Caco-2 (cell line): Measurements from ENCODE around the gene UBE2V1. TPM values are rescaled to one million over a fixed set of nuclear protein-coding genes. Genes with fewer than 3 reads are reported as not detected.
"Not testable (repeated sequence)": the region's sequence is repeated elsewhere in the genome, so short reads cannot be mapped to it uniquely, and the experiment has no call there.

Source experiments
- BruUV-seq: library from RNA; stranded (reverse); fragments of 400-500 nt; replicated peaks from 2 replicates; lab custom pipeline; 2021; lab: Mats Ljungman, UMichigan
- CTCF ChIA-PET: fragments of 300-600 bp; sonication (Branson Sonifier 250); formaldehyde crosslinking; loops from one replicate; lab custom pipeline; 2022; ENCODE audit warnings: antibody characterized with exemption; lab: Charles Lee
- POLR2A ChIA-PET: fragments of 300-600 bp; sonication (Branson Sonifier 250); formaldehyde crosslinking; loops from one replicate; lab custom pipeline; 2022; ENCODE audit warnings: antibody characterized with exemption; lab: Charles Lee
- DNase-seq, 2 experiments: peaks; one replicate each; pipeline versions ENCODE4 v3.0.0 to v3.0.0-alpha.2; 2020 to 2022
- H3K27me3 ChIP-seq: replicated peaks from 2 replicates; pipeline ENCODE4 v1.6.0; 2011; ENCODE audit warnings: low read length; ENCODE audit not compliant: control insufficient read depth, insufficient read depth
- H3K36me3 ChIP-seq: 2 replicates; pipeline ENCODE4 v1.5.1; 2011; ENCODE audit warnings: low read length; ENCODE audit not compliant: control insufficient read depth, insufficient read depth
- H3K4me1 ChIP-seq: fragments of 250-450 bp; sonication (Bioruptor Pico); 2 replicates; pipeline ENCODE4 v1.5.1; 2020; ENCODE audit warnings: mild to moderate bottlenecking
- H3K4me3 ChIP-seq: 2 replicates; pipeline ENCODE4 v1.5.1; 2011; ENCODE audit warnings: low read depth, mild to moderate bottlenecking, control low read depth, low read length
- H3K9me3 ChIP-seq: fragments of 250-450 bp; sonication (Bioruptor Pico); 2 replicates; pipeline ENCODE4 v1.5.1; 2020; ENCODE audit warnings: mild to moderate bottlenecking, moderate library complexity
- H3K27ac Mint-ChIP-seq: one replicate; pipeline ENCODE4 v1.8.0; 2022; ENCODE audit warnings: mixed read lengths; ENCODE audit not compliant: unreplicated experiment
- H3K27me3 Mint-ChIP-seq: one replicate; pipeline ENCODE4 v1.8.0; 2022; ENCODE audit warnings: mixed read lengths; ENCODE audit not compliant: insufficient read depth, unreplicated experiment
- H3K36me3 Mint-ChIP-seq: one replicate; pipeline ENCODE4 v1.8.0; 2022; ENCODE audit warnings: mild to moderate bottlenecking, mixed read lengths; ENCODE audit not compliant: insufficient read depth, unreplicated experiment
- H3K4me1 Mint-ChIP-seq: one replicate; pipeline ENCODE4 v1.8.0; 2022; ENCODE audit warnings: low read depth, mixed read lengths; ENCODE audit not compliant: unreplicated experiment
- H3K4me3 Mint-ChIP-seq: one replicate; pipeline ENCODE4 v1.8.0; 2022; ENCODE audit warnings: mild to moderate bottlenecking, moderate library complexity, mixed read lengths; ENCODE audit not compliant: unreplicated experiment
- H3K9me3 Mint-ChIP-seq: one replicate; pipeline ENCODE4 v1.8.0; 2022; ENCODE audit warnings: mixed read lengths; ENCODE audit not compliant: unreplicated experiment
- CTCF ChIP-seq, 2 experiments: fragments of 200-600 bp in 1 of 2; IDR thresholded peaks; 1 replicate in 1 of 2; 2 replicates in 1 of 2; pipeline versions ENCODE4 v1.5.1 to v1.8.0; 2011 to 2022; ENCODE audit warnings: antibody characterized with exemption in 1 of 2, control low read depth in 1 of 2, inconsistent platforms in 1 of 2, low read depth in 1 of 2, low read length in 1 of 2, mild to moderate bottlenecking in 1 of 2, moderate library complexity in 1 of 2; ENCODE audit not compliant: insufficient read depth in 1 of 2, severe bottlenecking in 1 of 2, unreplicated experiment in 1 of 2
- intact Hi-C: fragments of 100-400 bp; cut with micrococcal nuclease; formaldehyde crosslinking; loops from one replicate; pipeline ENCODE4 v1.10.0; 2022; ENCODE audit not compliant: unreplicated experiment
- total RNA-seq: library from RNA; stranded (reverse); gene quantifications from 2 replicates; pipeline ENCODE4 v1.2.3, GENCODE V29; 2022

Gene UBE2V1
- total RNA-seq, 1 experiment from 2014 or later: 485 TPM

- CTCF ChIA-PET: interaction anchor here (10.7 kb wide), 1 partner anchor 87 kb away, joined by 433 read pairs; the partner anchor contains the start of gene SNAI1
- Mint-ChIP-seq H3K4me1 (no peaks in the 10 kb centered on the region), H3K27ac (no peak overlapping the region), H3K4me3 (no peak overlapping the region), H3K27me3 (no peaks in the 10 kb centered on the region), H3K36me3 (no peaks in the 10 kb centered on the region), H3K9me3 (no peaks in the 10 kb centered on the region)
- intact Hi-C loops: no loop called here
- H3K9me3 ChIP-seq: no peaks in the 10 kb centered on the region
- no peaks in the 10 kb centered on the region for H3K27me3 ChIP-seq
- POLR2A ChIA-PET: no interaction called here
- no peaks in the 10 kb centered on the region for H3K36me3 ChIP-seq
- TF ChIP-seq CTCF (IDR thresholded peaks at IDR 0.05; ENCODE audit: insufficient read depth in 1 of 2, low read depth in 1 of 2, low read length in 1 of 2, severe bottlenecking in 1 of 2, unreplicated experiment in 1 of 2): no peak
- BruUV-seq: no TSS peak
- no peak for DNase-seq
- no peaks in the 10 kb centered on the region; the same call in 1 of the 2 replicates for H3K4me1 ChIP-seq
- no peak overlapping the region for H3K4me3 ChIP-seq
Observed at GRCh38 chr20:50066161-50066834, 46.7 kb downstream of the UBE2V1 start.

GRCh38 chr20:50065325-50065615 is 47.7 kb downstream of the UBE2V1 start:
- intact Hi-C loops: no loop called here
- ChIA-PET POLR2A (no interaction called here), CTCF (interaction anchor here (0.7 to 10.7 kb wide), 2 partner anchors 82 to 86 kb away, joined by 3 to 433 read pairs; partner anchors contain the start of gene SNAI1)
- Mint-ChIP-seq H3K36me3 (no peaks in the 10 kb centered on the region), H3K27me3 (no peaks in the 10 kb centered on the region), H3K4me1 (no peaks in the 10 kb centered on the region), H3K4me3 (no peak overlapping the region), H3K27ac (no peak overlapping the region), H3K9me3 (no peaks in the 10 kb centered on the region)
- BruUV-seq: no TSS peak
- Histone ChIP-seq H3K36me3 (no peaks in the 10 kb centered on the region), H3K27me3 (no peaks in the 10 kb centered on the region), H3K9me3 (no peaks in the 10 kb centered on the region), H3K4me3 (no peak overlapping the region), H3K4me1 (no peaks in the 10 kb centered on the region; the same call in 1 of the 2 replicates)
- TF ChIP-seq CTCF (IDR thresholded peaks at IDR 0.05; ENCODE audit: insufficient read depth in 1 of 2, low read depth in 1 of 2, low read length in 1 of 2, severe bottlenecking in 1 of 2, unreplicated experiment in 1 of 2): no peak
- DNase-seq: no peak

GRCh38 chr20:50063763-50064162 is 49.2 kb downstream of the UBE2V1 start:
- H3K27me3 Mint-ChIP-seq, DNase-seq, H3K27me3 ChIP-seq, H3K9me3 Mint-ChIP-seq, H3K36me3 ChIP-seq, H3K36me3 Mint-ChIP-seq, H3K9me3 ChIP-seq, intact Hi-C loops, H3K4me3 Mint-ChIP-seq, H3K27ac Mint-ChIP-seq, BruUV-seq, H3K4me3 ChIP-seq, POLR2A ChIA-PET, H3K4me1 Mint-ChIP-seq, H3K4me1 ChIP-seq: not testable (repeated sequence)
- CTCF ChIA-PET: interaction anchor here (0.7 to 10.7 kb wide), 2 partner anchors 72 to 85 kb away, joined by 3 to 433 read pairs; partner anchors contain the start of gene SNAI1
